GM18505 (cell line): ENCODE measurements around the gene GPR143.

Experiments used
- ATAC-seq: cut with Tn5 transposase; IDR thresholded peaks from one replicate; pipeline ENCODE4 v1.9.1; 2021; ENCODE audit not compliant: unreplicated experiment
- POLR2A ChIP-seq: IDR thresholded peaks from 4 replicates; pipeline ENCODE4 v1.6.1; 2011; ENCODE audit warnings: borderline replicate concordance; ENCODE audit not compliant: insufficient read depth, insufficient read length; ENCODE audit errors: extremely low read depth

GPR143 gene

GRCh38 chrX:9749146-9749692 is 16.4 kb downstream of the GPR143 start:
- no peak for ATAC-seq
- TF ChIP-seq POLR2A: no peak

GRCh38 chrX:9747644-9748043 is 18.0 kb downstream of the GPR143 start:
- TF ChIP-seq POLR2A: no peak
- no peak for ATAC-seq

- TF ChIP-seq POLR2A: no peak
- ATAC-seq: no peak
Observed at GRCh38 chrX:9746148-9746888, 19.3 kb downstream of the GPR143 start.

GRCh38 chrX:9745417-9746115 is 20.1 kb downstream of the GPR143 start:
- no peak for ATAC-seq
- no peak for TF ChIP-seq POLR2A

DNA sequence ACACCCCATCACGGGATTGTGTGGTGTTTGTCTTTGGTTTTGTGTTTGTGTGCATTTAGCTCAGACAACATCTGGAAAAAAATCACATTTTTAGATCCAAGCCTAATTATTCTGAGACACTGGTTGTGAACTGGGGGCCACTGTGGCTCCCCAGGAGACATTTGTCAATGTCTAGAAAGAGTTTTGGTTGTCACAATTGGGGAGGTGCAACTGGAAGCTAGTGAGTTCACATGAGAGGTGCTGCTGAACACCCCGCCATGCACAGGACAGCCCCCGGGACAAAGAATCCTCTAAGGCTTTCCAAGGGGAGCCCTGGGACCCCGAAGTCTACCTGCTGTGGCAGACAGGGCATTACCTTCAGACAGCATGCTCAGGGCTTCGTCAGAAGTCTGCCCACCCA is 26.5 kb downstream of the GPR143 start:
- no peak for ATAC-seq
- no peak for TF ChIP-seq POLR2A

DNA sequence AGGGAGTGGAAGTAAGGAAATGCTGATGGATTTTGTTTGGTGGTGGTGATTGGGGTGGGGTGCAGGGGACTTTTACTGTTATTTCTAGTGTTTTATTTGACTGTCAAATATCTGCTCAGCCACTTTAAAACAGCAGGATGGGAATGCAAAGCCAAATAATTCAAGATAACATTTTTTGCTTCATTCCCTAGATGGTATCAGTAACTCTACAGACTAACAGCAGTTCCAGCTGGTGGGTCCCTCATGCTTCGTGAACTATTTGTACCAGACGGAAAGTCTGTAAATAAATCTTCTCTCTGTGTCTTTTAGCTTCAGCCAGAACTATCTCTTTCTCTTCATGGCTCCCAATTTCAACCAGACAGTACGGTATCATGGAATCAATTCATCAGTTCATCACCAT is 27.5 kb downstream of the GPR143 start:
- no peak for ATAC-seq
- TF ChIP-seq POLR2A: no peak

GRCh38 chrX:9737363-9737762 is 28.3 kb downstream of the GPR143 start:
- no peak for TF ChIP-seq POLR2A
- no peak for ATAC-seq

- ATAC-seq: no peak
- TF ChIP-seq POLR2A: no peak
Observed at GRCh38 chrX:9730752-9731151, 34.9 kb downstream of the GPR143 start.

DNA sequence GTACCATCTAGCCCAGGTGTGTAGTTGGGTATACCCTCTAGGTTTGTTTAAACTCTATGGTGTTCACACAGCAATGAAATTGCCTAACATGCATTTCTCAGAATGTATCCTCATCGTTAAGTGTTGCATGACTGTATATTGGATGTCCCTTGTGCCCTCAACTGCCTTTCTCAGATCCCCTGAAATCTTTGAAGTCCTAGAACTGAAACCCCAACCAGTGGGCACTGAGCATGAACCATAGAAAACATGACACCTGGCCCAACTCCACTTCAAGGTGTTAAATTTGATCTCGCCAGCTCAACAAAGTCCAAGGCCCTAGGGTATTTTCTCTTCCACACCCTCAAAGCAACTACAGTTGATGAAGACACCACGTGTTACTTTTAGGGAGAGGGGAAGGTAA is 35.6 kb downstream of the GPR143 start:
- no peak for ATAC-seq
- no peak for TF ChIP-seq POLR2A

DNA sequence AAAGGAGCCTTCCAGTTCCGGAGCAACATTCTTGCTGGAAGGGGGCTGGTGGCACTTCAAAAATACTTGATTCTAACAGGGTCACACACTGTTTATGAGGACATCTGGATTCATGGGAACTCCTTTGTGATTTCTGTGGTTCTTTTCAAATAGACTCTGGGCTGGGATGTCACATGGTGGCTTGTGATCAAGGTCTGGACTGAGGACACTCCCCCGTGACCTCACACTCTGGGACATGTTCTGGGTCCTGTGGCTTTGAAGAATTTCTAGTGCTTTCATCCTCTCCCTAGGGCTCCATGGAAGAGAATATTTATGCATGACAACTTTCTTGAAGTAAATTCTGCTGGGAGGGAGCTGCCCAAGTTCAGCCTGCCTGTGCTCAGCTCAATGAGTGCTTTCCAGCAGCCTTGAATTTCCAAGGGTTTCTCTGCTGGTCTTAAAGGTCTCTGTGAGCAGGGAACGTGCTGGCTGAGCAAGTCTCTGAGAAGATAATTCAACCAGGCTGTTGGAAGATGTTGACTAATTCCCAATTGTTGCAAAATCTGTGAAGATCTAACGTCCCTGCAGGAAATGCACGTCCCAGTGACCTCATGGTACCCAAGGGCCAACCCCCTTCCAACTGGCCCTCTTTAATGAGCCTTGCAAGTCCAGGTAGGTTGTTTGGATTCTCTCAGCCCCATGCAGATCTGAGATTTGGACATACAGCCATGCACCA is 36.3 kb downstream of the GPR143 start:
- TF ChIP-seq POLR2A: no peak

GRCh38 chrX:9728261-9728660 is 37.4 kb downstream of the GPR143 start:
- no peak for ATAC-seq
- TF ChIP-seq POLR2A: no peak

More for the DNA sequence above, 36.3 kb downstream of the GPR143 start:
- no peak for ATAC-seq

DNA sequence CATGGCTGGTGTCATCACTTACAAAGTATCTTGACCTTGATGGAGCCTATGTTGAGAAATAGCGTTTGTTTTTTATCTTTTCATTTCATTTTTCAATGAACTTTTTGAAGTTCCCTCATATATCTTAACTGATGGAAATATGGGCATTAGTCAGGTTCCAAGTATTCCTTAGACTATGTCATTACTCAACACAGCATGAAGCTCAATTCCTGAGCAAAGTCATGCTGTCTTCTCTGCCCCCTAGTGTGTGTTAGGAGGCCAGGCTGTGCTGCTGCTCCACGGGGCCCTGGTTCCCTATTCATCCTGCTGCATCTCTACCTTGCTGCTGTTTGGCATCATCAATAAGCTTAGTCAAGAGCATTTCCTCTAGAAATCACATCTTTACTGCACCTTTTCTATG is 40.9 kb downstream of the GPR143 start:
- no peak for ATAC-seq
- TF ChIP-seq POLR2A: no peak

- TF ChIP-seq POLR2A: no peak
- no peak for ATAC-seq
Observed at GRCh38 chrX:9717376-9717775, 48.3 kb downstream of the GPR143 start.
